Uterus (tissue), 4 donors: Measurements from ENCODE around the gene HS3ST2. TPM values are rescaled to one million over a fixed set of nuclear protein-coding genes. Genes with fewer than 3 reads are reported as not detected.

Experiments used
- DNase-seq, 2 donors: peaks; one replicate each; pipeline ENCODE4 v3.0.0-alpha.2; 2019 to 2020
- H3K27ac ChIP-seq, 2 donors: fragments of 200-600 bp; sonication (generic); 1 replicate in 1 of 2; 2 replicates in 1 of 2; pipeline ENCODE4 v1.5.1; 2016 to 2018
- H3K27me3 ChIP-seq, 2 donors: fragments of 200-600 bp; sonication (generic); one replicate each; pipeline ENCODE4 v1.5.1; 2018 to 2019; ENCODE audit warnings: control low read depth in 1 of 2
- H3K36me3 ChIP-seq, 2 donors: fragments of 200-600 bp; sonication (generic); one replicate each; pipeline ENCODE4 v1.5.1; 2019; ENCODE audit warnings: control low read depth in 1 of 2
- H3K4me1 ChIP-seq, 2 donors: fragments of 200-600 bp; sonication (generic); one replicate each; pipeline ENCODE4 v1.5.1; 2018 to 2019; ENCODE audit warnings: control low read depth in 1 of 2
- H3K4me3 ChIP-seq, 2 donors: fragments of 200-600 bp; sonication (generic); 1 replicate in 1 of 2; 2 replicates in 1 of 2; pipeline ENCODE4 v1.5.1; 2018 to 2019; ENCODE audit warnings: mild to moderate bottlenecking in 1 of 2
- H3K9me3 ChIP-seq, 2 donors: fragments of 200-600 bp; sonication (generic); one replicate each; pipeline ENCODE4 v1.5.1; 2019; ENCODE audit warnings: control low read depth in 1 of 2
- CTCF ChIP-seq, 4 experiments: fragments of 200-600 bp in 2 of 4; fragments of 450-650 bp in 2 of 4; sonication (generic) in 2 of 4; IDR thresholded peaks; one replicate each; pipeline ENCODE4 v1.5.1; 2016 to 2019; ENCODE audit warnings: antibody characterized with exemption in 4 of 4, mild to moderate bottlenecking in 2 of 4, moderate library complexity in 1 of 4
- POLR2A ChIP-seq, 2 donors: fragments of 450-650 bp; IDR thresholded peaks; one replicate each; pipeline ENCODE4 v1.6.1; 2016; ENCODE audit warnings: antibody characterized with exemption in 2 of 2, mild to moderate bottlenecking in 1 of 2, moderate library complexity in 1 of 2
- intact Hi-C: fragments of 100-400 bp; cut with DNase I; formaldehyde crosslinking; loops from one replicate; pipeline ENCODE4 v1.15.1; 2023; ENCODE audit warnings: low total_unique reads
- total RNA-seq, 4 donors: library from RNA; depleted of rRNA in 3 of 4; stranded (reverse); fragments of >200 nt in 3 of 4; gene quantifications; one replicate each; pipeline versions ENCODE4 v1.1.0 to v1.2.4, GENCODE V29; 2014 to 2023
- donor health status: DM: yes; HTN: yes; CAD: no.

Gene HS3ST2
- total RNA-seq, 4 donors from 2014 or later = 1.2 TPM; not detected in 3

GRCh38 chr16:22903716-22904115, 89.8 kb downstream of the HS3ST2 start:
- H3K27ac ChIP-seq = no peak overlapping the region
- intact Hi-C loops = no loop called here
- DNase-seq = no peak
- H3K4me3 ChIP-seq = no peak overlapping the region
- TF ChIP-seq POLR2A (IDR thresholded peaks at IDR 0.05) = no peak
- no peak for TF ChIP-seq CTCF (IDR thresholded peaks at IDR 0.05)
- H3K9me3 ChIP-seq = no peaks in the 10 kb centered on the region
- no peaks in the 10 kb centered on the region for H3K36me3 ChIP-seq
- H3K27me3 ChIP-seq = no peaks in the 10 kb centered on the region
- H3K4me1 ChIP-seq = no peaks in the 10 kb centered on the region

GRCh38 chr16:22912654-22913053, 98.7 kb downstream of the HS3ST2 start:
- no peaks in the 10 kb centered on the region for H3K27me3 ChIP-seq
- DNase-seq = no peak
- no peaks in the 10 kb centered on the region for H3K36me3 ChIP-seq
- no peak for TF ChIP-seq CTCF (IDR thresholded peaks at IDR 0.05)
- TF ChIP-seq POLR2A (IDR thresholded peaks at IDR 0.05) = no peak
- H3K4me1 ChIP-seq = no peaks in the 10 kb centered on the region
- no peak overlapping the region for H3K27ac ChIP-seq
- intact Hi-C loops = no loop called here
- H3K4me3 ChIP-seq = no peak overlapping the region
- no peaks in the 10 kb centered on the region for H3K9me3 ChIP-seq

DNA sequence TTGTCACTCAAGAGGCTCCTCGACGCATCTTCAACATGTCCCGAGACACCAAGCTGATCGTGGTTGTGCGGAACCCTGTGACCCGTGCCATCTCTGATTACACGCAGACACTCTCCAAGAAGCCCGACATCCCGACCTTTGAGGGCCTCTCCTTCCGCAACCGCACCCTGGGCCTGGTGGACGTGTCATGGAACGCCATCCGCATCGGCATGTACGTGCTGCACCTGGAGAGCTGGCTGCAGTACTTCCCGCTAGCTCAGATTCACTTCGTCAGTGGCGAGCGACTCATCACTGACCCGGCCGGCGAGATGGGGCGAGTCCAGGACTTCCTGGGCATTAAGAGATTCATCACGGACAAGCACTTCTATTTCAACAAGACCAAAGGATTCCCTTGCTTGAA, 101.0 kb downstream of the HS3ST2 start:
- Histone ChIP-seq H3K36me3 (no peaks in the 10 kb centered on the region), H3K4me1 (no peaks in the 10 kb centered on the region), H3K27me3 (no peaks in the 10 kb centered on the region), H3K27ac (no peak overlapping the region), H3K4me3 (no peak overlapping the region), H3K9me3 (no peaks in the 10 kb centered on the region)
- intact Hi-C loops = no loop called here
- no peak for DNase-seq
- TF ChIP-seq POLR2A (IDR thresholded peaks at IDR 0.05) (no peak), CTCF (IDR thresholded peaks at IDR 0.05) (no peak)

- TF ChIP-seq CTCF (IDR thresholded peaks at IDR 0.05) = no peak
- TF ChIP-seq POLR2A (IDR thresholded peaks at IDR 0.05) = no peak
- H3K9me3 ChIP-seq = no peaks in the 10 kb centered on the region
- H3K4me3 ChIP-seq = no peak overlapping the region
- no peak for DNase-seq
- no peaks in the 10 kb centered on the region for H3K4me1 ChIP-seq
- H3K36me3 ChIP-seq = no peaks in the 10 kb centered on the region
- H3K27ac ChIP-seq = no peak overlapping the region
- intact Hi-C loops = no loop called here
- no peaks in the 10 kb centered on the region for H3K27me3 ChIP-seq
Measured at GRCh38 chr16:22923491-22923890, 109.5 kb downstream of the HS3ST2 start.

- Histone ChIP-seq H3K27ac (no peak overlapping the region), H3K27me3 (no peaks in the 10 kb centered on the region), H3K4me3 (no peak overlapping the region), H3K36me3 (no peaks in the 10 kb centered on the region), H3K9me3 (no peaks in the 10 kb centered on the region), H3K4me1 (no peaks in the 10 kb centered on the region)
- TF ChIP-seq POLR2A (IDR thresholded peaks at IDR 0.05) (no peak), CTCF (IDR thresholded peaks at IDR 0.05) (no peak)
- DNase-seq = no peak
- intact Hi-C loops = no loop called here
Measured at GRCh38 chr16:22924492-22924891, 110.5 kb downstream of the HS3ST2 start.
